Body of pancreas (tissue), 4 donors: Measurements from ENCODE around the gene SIK3.

Source experiments
- POLR2A ChIP-seq, 3 donors: fragments of 450-650 bp; IDR thresholded peaks; one replicate each; pipeline ENCODE4 v1.6.1; 2016; ENCODE audit warnings: antibody characterized with exemption in 3 of 3, mild to moderate bottlenecking in 2 of 3
- TF ChIP-seq, protein P1 (sequence below), 7 experiments: fragments of 450-650 bp in 4 of 7; fragments of 200-600 bp in 3 of 7; sonication (generic) in 3 of 7; IDR thresholded peaks; one replicate each; pipeline ENCODE4 v1.5.1; 2016 to 2019; ENCODE audit warnings: antibody characterized with exemption in 7 of 7

DNA sequence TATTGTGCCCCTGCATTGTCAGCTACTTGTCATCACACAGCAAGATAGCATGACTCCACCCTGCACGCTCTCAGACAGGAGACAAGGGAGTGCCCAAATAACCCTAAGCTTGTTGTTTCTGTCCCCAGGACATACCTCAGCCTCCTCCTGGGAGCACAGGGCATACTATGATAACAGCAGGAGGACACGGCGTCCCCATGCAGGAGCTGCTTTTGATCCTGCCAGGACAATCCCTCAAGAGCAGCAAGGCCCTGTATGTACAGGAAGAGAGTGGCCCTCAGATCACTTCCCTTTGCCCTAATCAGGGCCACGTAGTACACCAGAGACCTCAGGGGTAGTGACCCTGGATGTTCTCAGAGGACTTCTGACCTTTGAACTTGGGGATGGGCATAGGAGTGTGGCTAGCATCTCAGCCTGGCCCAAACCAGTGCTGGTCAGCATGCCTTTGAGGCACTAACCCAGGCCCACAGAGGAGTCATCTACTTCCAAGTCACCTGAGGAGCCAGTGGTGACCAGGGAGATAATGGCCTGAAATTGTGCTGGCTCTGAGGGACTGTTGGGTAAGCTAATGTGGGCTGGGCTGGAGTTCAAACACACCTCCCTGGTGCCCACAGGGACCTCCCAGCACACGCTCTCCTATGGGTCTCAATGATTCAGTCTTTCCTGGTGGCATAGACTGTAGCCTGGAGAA, 284.3 kb downstream of the SIK3 start:
- TF ChIP-seq, protein P1, sequence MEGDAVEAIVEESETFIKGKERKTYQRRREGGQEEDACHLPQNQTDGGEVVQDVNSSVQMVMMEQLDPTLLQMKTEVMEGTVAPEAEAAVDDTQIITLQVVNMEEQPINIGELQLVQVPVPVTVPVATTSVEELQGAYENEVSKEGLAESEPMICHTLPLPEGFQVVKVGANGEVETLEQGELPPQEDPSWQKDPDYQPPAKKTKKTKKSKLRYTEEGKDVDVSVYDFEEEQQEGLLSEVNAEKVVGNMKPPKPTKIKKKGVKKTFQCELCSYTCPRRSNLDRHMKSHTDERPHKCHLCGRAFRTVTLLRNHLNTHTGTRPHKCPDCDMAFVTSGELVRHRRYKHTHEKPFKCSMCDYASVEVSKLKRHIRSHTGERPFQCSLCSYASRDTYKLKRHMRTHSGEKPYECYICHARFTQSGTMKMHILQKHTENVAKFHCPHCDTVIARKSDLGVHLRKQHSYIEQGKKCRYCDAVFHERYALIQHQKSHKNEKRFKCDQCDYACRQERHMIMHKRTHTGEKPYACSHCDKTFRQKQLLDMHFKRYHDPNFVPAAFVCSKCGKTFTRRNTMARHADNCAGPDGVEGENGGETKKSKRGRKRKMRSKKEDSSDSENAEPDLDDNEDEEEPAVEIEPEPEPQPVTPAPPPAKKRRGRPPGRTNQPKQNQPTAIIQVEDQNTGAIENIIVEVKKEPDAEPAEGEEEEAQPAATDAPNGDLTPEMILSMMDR (IDR thresholded peaks at IDR 0.05): no peak
- no peak for TF ChIP-seq POLR2A (IDR thresholded peaks at IDR 0.05)
